K562 (cell line): Measurements from ENCODE around the gene PRPH2.
A peak's percentile ranks its signal among the peaks of the same experiment; 100 is the strongest.

Experiments
- MAX ChIP-seq: sonication (generic); formaldehyde crosslinking; IDR thresholded peaks from 2 replicates; pipeline ENCODE4 v1.9.0; 2022; ENCODE audit warnings: mild to moderate bottlenecking, missing genetic modification reagents
- TF ChIP-seq, protein P1 (sequence below): fragments of 250-450 bp; sonication (Bioruptor Pico); IDR thresholded peaks from 2 replicates; pipeline ENCODE4 v1.4.0; 2020

DNA sequence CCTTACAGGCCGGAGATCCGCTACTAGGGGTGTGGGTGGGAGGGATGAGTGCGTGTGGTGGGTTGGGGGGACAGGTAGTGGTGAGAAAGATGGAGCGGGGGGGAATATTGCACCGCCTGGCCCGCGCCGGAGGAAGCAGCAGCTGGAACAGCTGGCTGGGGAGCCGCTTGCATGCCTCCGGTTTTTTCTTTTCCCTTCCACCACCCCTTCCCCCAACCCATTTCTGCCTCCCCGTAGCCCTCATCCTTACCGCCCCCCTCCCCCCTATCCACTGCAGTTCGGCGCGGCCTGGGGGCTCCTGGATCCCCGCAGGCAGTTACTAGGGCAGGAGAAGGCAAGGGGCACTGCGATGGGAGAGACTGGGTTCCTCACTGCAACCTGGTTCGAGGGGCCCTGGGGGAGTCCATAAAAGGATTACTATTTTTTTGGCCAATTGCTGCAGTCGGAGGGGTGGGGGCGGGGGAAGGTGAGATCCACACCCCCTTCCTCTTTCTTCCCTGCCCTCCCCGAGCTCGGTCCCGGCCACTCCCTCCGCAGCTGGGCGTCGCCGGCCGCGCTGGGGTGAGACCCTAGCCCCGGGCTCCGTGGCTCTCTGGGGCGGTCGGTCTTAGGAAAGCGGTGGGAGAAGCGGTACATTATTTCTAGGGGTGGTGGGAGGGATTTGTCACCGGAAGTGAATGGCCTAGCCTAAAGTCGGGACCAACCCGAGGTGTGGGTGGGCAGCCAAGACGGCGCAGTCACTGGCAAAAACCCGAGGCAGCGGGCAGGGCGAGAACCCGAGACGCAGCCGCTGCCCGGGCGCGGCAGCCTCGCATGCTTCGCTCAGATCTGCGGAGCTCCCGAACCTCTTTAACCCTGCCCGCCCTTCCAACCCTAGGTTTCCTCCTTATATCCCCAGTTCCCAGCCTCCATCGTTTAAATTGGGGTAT lies 24.3 kb upstream of the PRPH2 start:
- TF ChIP-seq, protein P1, sequence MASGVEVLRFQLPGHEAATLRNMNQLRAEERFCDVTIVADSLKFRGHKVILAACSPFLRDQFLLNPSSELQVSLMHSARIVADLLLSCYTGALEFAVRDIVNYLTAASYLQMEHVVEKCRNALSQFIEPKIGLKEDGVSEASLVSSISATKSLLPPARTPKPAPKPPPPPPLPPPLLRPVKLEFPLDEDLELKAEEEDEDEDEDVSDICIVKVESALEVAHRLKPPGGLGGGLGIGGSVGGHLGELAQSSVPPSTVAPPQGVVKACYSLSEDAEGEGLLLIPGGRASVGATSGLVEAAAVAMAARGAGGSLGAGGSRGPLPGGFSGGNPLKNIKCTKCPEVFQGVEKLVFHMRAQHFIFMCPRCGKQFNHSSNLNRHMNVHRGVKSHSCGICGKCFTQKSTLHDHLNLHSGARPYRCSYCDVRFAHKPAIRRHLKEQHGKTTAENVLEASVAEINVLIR: no peak
- peak; percentile 54 for TF ChIP-seq MAX (CRISPR knock-in tag)
